Progenitor cell of endocrine pancreas (in vitro differentiated cells): ENCODE results near the gene ZXDC. TPM values are rescaled to one million over a fixed set of nuclear protein-coding genes. Genes with fewer than 3 reads are reported as not detected.

Experiments
- DNase-seq: peaks from one replicate; pipeline ENCODE4 v3.0.0; 2021; ENCODE audit warnings: low spot score; ENCODE audit not compliant: unreplicated experiment
- H3K27ac Mint-ChIP-seq: 2 replicates; pipeline ENCODE4 v1.8.0; 2021; ENCODE audit warnings: mild to moderate bottlenecking, moderate library complexity, mixed read lengths
- H3K27me3 Mint-ChIP-seq: 2 replicates; pipeline ENCODE4 v1.8.0; 2021; ENCODE audit warnings: mixed read lengths
- H3K36me3 Mint-ChIP-seq: 2 replicates; pipeline ENCODE4 v1.8.0; 2022; ENCODE audit warnings: mixed read lengths; ENCODE audit not compliant: insufficient read depth
- H3K4me1 Mint-ChIP-seq: 2 replicates; pipeline ENCODE4 v1.8.0; 2021; ENCODE audit warnings: low read depth, mixed read lengths
- H3K4me3 Mint-ChIP-seq: 2 replicates; pipeline ENCODE4 v1.8.0; 2021; ENCODE audit warnings: low read depth, mild to moderate bottlenecking, moderate library complexity, mixed read lengths
- H3K9me3 Mint-ChIP-seq: 2 replicates; pipeline ENCODE4 v1.8.0; 2021; ENCODE audit warnings: low read depth, mixed read lengths
- total RNA-seq: library from RNA; stranded (reverse); gene quantifications from 2 replicates; pipeline ENCODE4 v1.2.1, GENCODE V29; 2021
- TF ChIP-seq, protein P1 (sequence below): fragments of 200-600 bp; sonication (generic); IDR thresholded peaks from one replicate; pipeline ENCODE4 v1.5.0; 2021; ENCODE audit warnings: antibody characterized with exemption, mild to moderate bottlenecking; ENCODE audit not compliant: unreplicated experiment

Gene ZXDC
- total RNA-seq, 1 donor from 2014 or later: 40.5 TPM

DNA sequence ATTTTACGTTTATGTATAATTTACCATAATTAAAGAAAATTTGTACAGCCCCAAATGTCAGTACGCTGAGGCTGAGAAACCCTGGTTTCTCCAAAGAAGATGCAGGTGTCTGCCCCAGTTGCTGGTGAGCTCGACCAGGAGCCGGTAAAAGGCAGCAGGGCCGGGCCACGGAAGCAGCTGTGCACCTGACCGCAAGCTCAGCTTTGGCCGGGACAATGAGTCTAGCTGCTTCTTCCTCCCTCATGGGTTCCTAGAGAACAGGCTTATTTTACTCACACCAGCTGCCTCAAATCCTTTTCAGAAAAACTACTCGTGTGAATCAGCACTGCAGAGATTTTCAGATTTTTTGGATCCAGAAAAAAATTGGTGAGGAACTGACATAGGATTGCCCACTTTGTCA lies 18.0 kb upstream of the ZXDC start:
- no peaks in the 10 kb centered on the region for H3K4me1 Mint-ChIP-seq

DNA sequence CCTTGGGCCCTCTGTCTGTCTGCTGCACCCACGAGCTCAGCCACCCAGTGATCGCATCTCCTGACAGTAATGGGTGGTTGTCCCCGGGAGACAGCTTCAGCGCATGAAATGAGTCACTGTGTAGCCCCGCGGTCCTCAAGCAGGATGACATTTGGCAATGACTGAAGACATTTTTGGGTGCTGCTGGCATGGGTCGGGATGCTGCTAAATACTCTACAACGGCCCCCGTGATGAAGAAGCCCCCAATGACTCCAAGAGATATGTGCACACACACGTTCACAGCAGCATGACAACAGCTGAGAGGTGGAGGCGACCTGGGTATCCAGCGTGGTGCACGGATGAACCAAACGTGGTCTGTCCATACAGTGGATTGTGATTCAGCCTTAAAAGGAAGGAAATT lies 17.4 kb upstream of the ZXDC start:
- TF ChIP-seq, protein P1, sequence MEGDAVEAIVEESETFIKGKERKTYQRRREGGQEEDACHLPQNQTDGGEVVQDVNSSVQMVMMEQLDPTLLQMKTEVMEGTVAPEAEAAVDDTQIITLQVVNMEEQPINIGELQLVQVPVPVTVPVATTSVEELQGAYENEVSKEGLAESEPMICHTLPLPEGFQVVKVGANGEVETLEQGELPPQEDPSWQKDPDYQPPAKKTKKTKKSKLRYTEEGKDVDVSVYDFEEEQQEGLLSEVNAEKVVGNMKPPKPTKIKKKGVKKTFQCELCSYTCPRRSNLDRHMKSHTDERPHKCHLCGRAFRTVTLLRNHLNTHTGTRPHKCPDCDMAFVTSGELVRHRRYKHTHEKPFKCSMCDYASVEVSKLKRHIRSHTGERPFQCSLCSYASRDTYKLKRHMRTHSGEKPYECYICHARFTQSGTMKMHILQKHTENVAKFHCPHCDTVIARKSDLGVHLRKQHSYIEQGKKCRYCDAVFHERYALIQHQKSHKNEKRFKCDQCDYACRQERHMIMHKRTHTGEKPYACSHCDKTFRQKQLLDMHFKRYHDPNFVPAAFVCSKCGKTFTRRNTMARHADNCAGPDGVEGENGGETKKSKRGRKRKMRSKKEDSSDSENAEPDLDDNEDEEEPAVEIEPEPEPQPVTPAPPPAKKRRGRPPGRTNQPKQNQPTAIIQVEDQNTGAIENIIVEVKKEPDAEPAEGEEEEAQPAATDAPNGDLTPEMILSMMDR: no peak

More for the DNA sequence above, 18.0 kb upstream of the ZXDC start:
- TF ChIP-seq, protein P1: no peak
- Mint-ChIP-seq H3K27me3 (peaks cover 17% of the 10 kb centered on the region), H3K9me3 (no peaks in the 10 kb centered on the region), H3K4me3 (no peak overlapping the region), H3K27ac (no peak overlapping the region), H3K36me3 (no peaks in the 10 kb centered on the region)
- DNase-seq: no peak

DNA sequence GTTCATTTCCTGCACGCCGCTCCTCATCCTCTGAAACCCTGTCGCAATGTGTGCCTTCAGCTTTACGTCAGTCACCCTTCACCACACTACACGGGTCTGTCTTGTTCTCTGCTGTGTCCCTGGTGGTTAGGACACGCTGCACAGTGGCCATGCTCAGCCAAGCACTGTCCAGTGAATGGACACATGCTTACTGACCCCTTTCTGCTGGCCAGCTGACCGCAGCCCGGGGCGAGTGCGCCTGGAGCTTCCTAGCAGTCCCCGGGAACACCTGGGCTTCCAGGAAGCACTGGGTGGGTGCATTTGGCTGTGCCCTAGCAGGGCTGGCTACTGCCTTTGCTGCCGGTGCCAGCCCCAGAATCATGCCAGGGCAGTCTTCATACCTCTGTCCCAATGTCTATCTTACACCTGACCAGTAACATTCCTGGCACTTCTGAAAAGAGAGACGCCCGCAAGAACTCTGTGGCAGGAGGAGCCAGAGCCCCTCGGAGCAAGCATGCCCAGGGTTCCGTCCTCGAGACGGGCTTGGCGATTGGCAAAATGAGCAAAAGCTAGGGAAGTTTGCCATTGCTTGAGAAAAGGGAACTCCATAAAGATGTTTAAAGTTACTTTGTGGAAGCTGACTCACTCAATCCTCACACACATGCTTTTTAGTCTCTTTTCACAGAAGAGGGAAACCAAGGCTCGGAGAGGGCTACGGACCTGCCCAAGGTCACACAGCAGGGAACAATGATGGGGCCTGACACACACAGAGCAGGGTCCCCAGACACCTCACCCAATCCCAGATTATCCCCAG lies 15.7 kb upstream of the ZXDC start:
- H3K4me3 Mint-ChIP-seq: no peak overlapping the region
- H3K36me3 Mint-ChIP-seq: no peaks in the 10 kb centered on the region
- H3K27me3 Mint-ChIP-seq: peaks cover 18% of the 10 kb centered on the region
- H3K4me1 Mint-ChIP-seq: no peaks in the 10 kb centered on the region
- DNase-seq: no peak
- TF ChIP-seq, protein P1: no peak
- H3K27ac Mint-ChIP-seq: peak overlapping the region; percentile 5
- H3K9me3 Mint-ChIP-seq: no peaks in the 10 kb centered on the region

More for the DNA sequence above, 17.4 kb upstream of the ZXDC start:
- Mint-ChIP-seq H3K27me3 (peaks cover 20% of the 10 kb centered on the region), H3K4me3 (no peak overlapping the region), H3K9me3 (no peaks in the 10 kb centered on the region), H3K27ac (no peak overlapping the region), H3K36me3 (no peaks in the 10 kb centered on the region), H3K4me1 (no peaks in the 10 kb centered on the region)
- no peak for DNase-seq

DNA sequence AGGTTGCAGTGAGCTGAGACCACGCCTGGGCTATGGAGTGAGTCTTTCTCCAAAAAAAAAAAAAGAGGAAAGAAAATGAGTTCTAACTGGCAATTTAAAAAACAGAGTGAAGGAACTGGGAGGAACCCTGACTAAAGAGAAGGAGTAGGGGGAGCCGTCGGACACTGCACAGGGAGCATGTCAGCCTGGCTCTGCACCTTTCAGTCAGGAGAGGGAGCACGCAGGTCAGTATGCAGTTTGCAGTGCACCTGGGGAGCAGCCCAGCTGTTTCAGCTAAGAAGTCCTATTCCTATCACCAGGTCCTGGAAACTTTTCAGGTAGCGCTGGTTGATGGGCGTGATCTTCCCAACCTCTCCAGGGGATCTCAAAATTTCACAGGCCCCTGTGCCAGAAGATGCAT lies 14.9 kb upstream of the ZXDC start:
- H3K9me3 Mint-ChIP-seq: no peaks in the 10 kb centered on the region
- TF ChIP-seq, protein P1: peak; percentile 36
- H3K4me1 Mint-ChIP-seq: no peaks in the 10 kb centered on the region
- H3K27ac Mint-ChIP-seq: no peak overlapping the region
- no peak overlapping the region for H3K4me3 Mint-ChIP-seq
- no peaks in the 10 kb centered on the region for H3K36me3 Mint-ChIP-seq
- H3K27me3 Mint-ChIP-seq: peaks cover 20% of the 10 kb centered on the region
- DNase-seq: no peak

DNA sequence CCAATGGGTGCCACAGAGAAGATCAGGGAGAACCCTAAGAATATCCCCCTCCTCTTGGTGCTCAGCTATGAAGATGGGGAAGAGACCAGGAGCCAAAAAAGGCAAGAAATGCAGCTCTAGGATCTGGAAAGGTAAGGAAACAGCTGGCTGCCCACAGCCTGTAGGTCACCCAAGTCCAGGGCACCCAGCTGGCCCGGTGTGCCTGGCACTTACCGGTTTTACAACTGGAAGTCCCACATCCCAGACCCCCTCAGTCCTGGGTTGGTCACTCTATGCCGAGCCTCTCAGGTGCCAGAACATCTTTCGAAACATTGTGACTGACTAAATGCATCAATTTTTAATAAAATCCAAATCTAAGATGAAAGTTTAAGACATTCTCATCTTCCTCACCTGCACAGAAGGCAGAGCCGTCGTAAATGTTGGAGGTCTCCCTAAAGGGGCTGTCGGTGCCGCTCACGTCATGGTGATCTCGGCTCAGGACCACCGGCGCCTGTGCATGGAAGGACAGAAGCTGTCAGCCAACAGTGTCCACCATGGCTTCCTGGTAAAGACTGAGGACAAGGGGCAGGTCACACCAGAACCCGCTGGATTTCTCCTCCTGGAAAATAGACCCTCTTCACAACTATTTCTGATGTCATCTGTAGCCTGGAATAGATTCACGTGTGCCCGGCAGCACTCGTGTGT lies 13.3 kb upstream of the ZXDC start:
- Mint-ChIP-seq H3K9me3 (no peaks in the 10 kb centered on the region), H3K27ac (no peak overlapping the region), H3K4me1 (no peaks in the 10 kb centered on the region)

More for the DNA sequence above, 13.3 kb upstream of the ZXDC start:
- no peak for DNase-seq
- H3K27me3 Mint-ChIP-seq: peaks cover 17% of the 10 kb centered on the region
- TF ChIP-seq, protein P1: no peak
- H3K4me3 Mint-ChIP-seq: no peak overlapping the region
- no peaks in the 10 kb centered on the region for H3K36me3 Mint-ChIP-seq
